ENCODE results near the gene EXOC1.
A peak's percentile ranks its signal among the peaks of the same experiment; 100 is the strongest.
"Not testable (repeated sequence)": the region's sequence is repeated elsewhere in the genome, so short reads cannot be mapped to it uniquely, and the experiment has no call there.

Gene EXOC1

GRCh38 chr4:55907469-55907868 is 54.0 kb downstream of the EXOC1 start:
- DNase-seq, result no peak

- no peak for DNase-seq
Measured at GRCh38 chr4:55910140-55910539, 56.7 kb downstream of the EXOC1 start.

- no peak for DNase-seq
Measured at GRCh38 chr4:55912249-55912648, 58.8 kb downstream of the EXOC1 start.

GRCh38 chr4:55920571-55920970 is 67.1 kb downstream of the EXOC1 start:
- DNase-seq, result no peak

DNA sequence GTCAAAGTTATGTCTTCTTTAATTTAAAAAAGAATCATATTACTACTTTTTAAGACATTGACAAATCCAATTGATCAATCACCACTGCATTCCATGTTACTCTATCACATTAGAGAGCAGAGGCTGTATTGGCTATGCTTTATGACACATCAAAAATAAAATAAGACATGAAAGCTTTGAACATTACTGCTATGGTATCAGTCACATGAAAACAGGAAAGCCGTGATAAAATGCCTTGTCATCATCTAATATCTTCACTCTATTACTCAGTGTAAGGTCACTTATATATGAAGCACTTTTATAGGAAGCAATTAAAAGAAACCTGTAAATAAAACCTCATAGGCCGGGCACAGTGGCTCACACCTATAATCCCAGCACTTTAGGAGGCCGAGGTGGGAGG is 67.6 kb downstream of the EXOC1 start:
- no peak for DNase-seq

- no peak for DNase-seq
Measured at GRCh38 chr4:55925241-55925640, 71.8 kb downstream of the EXOC1 start.

- DNase-seq, result no peak
Measured at GRCh38 chr4:55926610-55927009, 73.2 kb downstream of the EXOC1 start.

- no peak for DNase-seq
Measured at GRCh38 chr4:55927803-55928437, 74.5 kb downstream of the EXOC1 start.

DNA sequence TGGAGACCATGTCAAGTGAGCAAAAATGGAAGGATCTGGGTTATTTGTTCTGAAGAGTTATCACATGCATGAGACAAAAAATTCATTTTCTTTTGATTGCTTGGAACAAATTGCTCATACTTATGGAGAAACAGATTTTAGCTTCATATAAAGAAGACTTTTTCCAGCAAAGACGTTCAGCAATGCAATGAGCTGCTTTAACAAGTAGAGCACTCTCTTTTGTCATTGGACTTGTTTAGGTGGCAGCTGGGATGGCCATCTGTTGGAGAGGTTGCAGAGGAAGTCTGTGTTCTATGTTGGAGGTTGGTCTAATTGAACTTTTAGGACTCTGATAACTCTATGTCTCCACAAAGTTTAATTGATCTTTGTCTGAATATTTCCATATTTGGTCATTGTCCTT is 75.4 kb downstream of the EXOC1 start:
- DNase-seq, result no peak

- no peak for DNase-seq
Measured at GRCh38 chr4:55931043-55931442, 77.6 kb downstream of the EXOC1 start.

DNA sequence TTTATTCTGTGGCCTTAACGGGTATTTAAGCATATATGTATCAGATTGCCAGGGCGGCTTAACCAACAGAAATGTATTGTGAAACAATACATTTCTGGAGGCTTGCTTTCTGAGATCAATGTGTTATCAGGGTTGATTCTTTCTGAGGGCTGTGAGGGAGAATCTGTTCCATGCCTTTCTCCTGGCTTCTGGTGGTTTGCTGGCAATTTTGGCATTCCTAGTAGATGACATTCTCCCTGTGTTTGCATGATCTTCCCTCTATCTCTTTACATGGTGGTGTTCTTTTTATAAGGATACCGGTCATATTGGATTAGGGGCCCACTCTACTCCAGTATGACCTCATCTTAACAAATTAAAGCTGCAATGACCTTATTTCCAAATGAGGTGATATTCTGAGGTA is 78.4 kb downstream of the EXOC1 start:
- no peak for DNase-seq

- DNase-seq, result no peak
Measured at GRCh38 chr4:55932511-55932910, 79.1 kb downstream of the EXOC1 start.

DNA sequence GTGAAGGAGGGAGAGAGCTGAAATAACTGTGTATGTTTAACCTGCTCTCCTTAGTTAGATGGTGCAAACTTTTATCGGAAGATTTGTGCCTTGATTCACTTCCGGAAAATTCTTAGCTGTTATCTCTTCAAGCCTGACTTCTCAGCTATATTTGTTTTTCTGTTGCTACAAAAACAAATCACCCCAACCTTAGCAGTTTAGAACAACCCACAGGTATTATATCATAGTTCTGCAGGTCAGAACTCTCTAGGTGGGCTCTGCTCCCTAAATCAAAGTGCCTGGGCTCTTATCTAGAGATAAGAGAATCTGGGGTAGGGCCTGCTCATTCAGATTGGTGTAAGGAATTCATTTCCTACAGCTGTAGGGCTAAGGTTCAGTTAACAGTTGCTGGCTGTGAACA is 80.2 kb downstream of the EXOC1 start:
- DNase-seq, result no peak

- not testable (repeated sequence) for DNase-seq
Measured at GRCh38 chr4:55935907-55936306, 82.5 kb downstream of the EXOC1 start.

DNA sequence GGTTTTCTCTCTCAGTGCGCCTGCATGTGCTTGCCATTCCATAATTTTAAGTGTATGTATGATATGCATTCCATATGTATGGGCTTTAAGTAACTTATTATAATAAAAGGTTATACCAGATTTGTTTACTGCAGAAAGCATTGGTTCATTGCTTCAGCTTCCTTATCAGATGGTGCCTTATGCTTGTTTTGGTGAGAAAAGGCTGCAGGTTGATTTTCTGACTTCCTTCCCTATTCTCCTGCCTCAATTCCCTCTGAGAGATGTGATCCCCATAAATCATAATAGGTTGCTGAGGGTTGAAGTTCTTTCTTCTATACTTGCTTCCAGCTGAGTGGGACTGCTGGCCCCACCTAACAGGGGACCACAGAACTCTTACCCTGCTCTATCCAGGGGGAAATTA is 85.0 kb downstream of the EXOC1 start:
- DNase-seq, result no peak

GRCh38 chr4:55939421-55939820 is 86.0 kb downstream of the EXOC1 start:
- DNase-seq, result no peak

DNA sequence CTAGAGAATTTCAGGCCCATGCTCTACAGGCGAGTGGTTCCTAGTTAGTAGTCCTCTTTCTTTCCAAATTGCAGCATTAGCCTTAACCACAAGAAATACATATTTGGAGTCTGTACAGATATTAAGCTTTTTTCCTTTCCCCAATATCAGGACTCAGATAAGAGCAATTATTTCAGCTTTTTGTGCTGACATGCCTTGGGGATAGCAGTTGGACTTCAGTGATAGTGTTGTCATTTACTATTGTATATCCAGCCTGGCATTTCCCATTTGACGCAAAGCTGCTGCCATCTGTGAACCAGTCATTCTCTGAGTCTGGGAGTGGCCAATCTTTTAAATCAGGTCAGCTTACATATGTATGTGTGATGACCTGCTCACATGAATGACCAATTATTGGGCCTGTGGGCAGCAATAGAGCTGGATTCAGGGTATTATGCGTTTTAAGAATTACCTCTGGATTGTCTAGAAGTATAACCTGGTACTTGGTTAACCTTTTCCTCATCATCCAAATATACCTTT is 88.5 kb downstream of the EXOC1 start:
- no peak for DNase-seq

DNA sequence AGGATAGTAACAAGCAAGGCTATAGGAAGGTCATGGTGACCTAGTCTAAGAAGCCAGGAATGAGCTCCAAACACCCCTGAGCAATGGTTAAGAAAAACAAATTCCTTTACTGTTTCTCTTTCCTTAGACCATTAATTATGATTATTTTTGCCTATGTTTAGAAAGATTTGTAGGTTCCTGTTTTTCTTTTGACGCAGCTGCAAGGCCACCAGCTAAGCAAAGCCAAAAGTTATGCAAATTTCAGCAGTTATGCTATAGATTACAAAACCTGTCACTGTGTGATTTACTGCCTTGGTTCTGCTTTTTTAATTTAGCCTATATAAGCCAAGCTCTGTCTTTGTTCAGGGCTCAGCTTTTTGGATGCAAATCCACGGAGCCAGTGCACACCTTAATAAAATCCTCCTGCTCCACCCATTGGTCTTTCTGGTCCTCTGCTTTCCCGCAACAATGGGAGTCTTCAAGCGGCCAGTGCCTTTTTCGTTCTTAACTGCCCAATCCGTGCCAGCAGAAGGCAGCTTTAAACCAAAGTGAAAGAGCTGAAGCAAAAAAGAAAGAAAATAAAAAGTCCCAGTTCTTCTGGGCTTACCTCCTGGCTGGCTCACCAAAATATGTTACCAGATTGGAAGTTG is 93.9 kb downstream of the EXOC1 start:
- no peak for DNase-seq

- DNase-seq, result no peak
Measured at GRCh38 chr4:55947912-55948725, 94.7 kb downstream of the EXOC1 start.

DNA sequence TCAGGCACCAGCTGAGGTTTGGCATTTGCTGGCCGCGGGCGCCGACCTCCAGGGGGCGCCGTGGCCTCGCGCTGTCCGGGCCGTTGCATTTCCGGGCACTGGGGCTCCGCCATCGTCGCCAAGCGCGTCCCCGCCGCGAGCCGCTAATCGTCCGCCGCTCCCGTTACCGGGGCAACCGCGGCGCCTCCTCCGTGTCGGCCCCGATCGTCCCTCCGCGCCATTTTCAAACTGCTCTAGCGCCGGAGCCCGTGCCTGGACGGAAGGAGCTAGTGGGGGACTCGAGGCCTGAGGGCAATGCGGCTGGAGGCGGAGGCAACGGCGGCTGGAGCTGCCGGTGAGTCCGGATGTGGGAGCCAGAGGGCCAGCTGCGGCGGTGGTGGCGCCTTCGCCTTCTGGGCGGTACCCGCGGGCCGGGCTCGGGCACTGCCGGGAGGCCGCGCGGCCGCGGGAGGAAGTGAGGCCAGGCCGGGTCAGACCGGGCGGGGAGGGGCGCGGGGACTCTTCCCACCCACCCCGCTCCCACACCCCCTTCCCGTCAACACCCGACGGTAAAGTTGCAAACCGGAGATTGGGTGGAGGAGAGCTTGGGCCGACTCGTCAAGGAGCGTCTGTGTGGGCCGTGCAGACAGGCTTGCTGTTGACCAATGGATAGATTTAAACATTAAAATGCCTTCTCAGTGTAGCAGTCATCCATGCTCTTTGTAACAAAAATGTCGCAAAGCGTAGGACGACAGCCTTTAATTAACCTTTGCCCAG is 95.5 kb downstream of the EXOC1 start, which contains the start of gene CEP135:
TSS of gene CEP135 (plus strand) at position 220 of the 756 bp plus-strand sequence. CDS start 3,186 bp downstream, outside the sequence.
- peak; percentile 73 for DNase-seq

- no peak for DNase-seq
Measured at GRCh38 chr4:55949482-55949802, 96.0 kb downstream of the EXOC1 start.

DNA sequence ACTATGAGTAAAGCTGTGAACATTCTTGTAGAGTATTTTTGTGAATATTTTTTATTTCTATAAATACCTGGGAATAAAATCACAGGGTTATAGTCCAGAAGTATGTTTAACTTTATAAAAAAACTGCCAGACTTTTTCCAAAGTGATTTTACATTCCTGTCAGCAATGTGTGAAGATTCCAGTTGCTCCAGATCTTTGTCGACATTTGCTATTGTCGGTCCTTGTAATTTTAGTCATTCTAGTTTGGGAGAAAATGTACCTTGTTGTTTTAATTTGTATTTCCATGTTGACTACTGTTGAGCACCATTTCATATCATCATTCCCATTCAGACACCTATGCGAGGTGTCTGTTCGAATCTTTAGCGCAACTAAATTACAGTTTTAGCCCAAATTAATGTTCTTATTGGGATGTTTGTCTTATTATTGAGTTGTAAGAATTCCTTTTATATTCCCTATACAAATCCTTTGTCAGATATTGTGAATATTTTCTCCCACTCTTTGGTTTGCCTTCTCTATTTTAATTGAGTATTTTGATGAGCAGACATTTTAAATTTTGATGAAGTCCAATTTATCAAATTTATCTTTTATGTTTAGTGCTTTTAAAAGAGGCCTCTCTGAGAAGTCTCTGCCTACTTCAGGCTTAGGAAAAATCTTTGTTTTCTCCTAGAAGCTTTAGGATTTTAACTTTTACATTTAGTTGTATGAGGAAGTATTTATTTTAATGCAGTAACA is 97.9 kb downstream of the EXOC1 start:
- DNase-seq, result no peak

Measured in NCI-H2029 treated with DMSO at 0.1 percent for 48 hours (cell line).